Smooth muscle cell (in vitro differentiated cells): Measurements from ENCODE around the gene RAP1A. TPM values are rescaled to one million over a fixed set of nuclear protein-coding genes. Genes with fewer than 3 reads are reported as not detected.

Experiments used
- DNase-seq: peaks from one replicate; lab custom pipeline; 2025; ENCODE audit not compliant: unreplicated experiment; lab: John Stamatoyannopoulos, UW
- H2AFZ ChIP-seq: fragments of 200-600 bp; sonication (generic); 2 replicates; pipeline ENCODE4 v1.6.0; 2016; ENCODE audit warnings: antibody characterized with exemption, low read depth, mild to moderate bottlenecking
- H3F3A ChIP-seq: fragments of 200-600 bp; sonication (generic); 2 replicates; pipeline ENCODE4 v1.6.0; 2017; ENCODE audit warnings: antibody characterized with exemption, low read depth
- H3K27ac ChIP-seq: fragments of 200-600 bp; sonication (generic); 2 replicates; pipeline ENCODE4 v1.5.1; 2016; ENCODE audit warnings: low read depth, mild to moderate bottlenecking
- H3K27me3 ChIP-seq: fragments of 200-600 bp; sonication (generic); 2 replicates; pipeline ENCODE4 v1.6.1; 2016; ENCODE audit warnings: low read depth, mild to moderate bottlenecking
- H3K36me3 ChIP-seq: fragments of 200-600 bp; sonication (generic); 2 replicates; pipeline ENCODE4 v1.5.1; 2016; ENCODE audit warnings: low read depth
- H3K4me1 ChIP-seq: fragments of 200-600 bp; sonication (generic); 2 replicates; pipeline ENCODE4 v1.5.1; 2016; ENCODE audit warnings: low read depth
- H3K4me2 ChIP-seq: fragments of 200-600 bp; sonication (generic); 2 replicates; pipeline ENCODE4 v1.6.0; 2016; ENCODE audit warnings: mild to moderate bottlenecking
- H3K4me3 ChIP-seq: fragments of 200-600 bp; sonication (generic); 2 replicates; pipeline ENCODE4 v1.5.1; 2016; ENCODE audit warnings: mild to moderate bottlenecking
- H3K79me2 ChIP-seq: fragments of 200-600 bp; sonication (generic); 2 replicates; pipeline ENCODE4 v1.6.0; 2016; ENCODE audit warnings: low read depth, mild to moderate bottlenecking
- H3K9ac ChIP-seq: fragments of 200-600 bp; sonication (generic); 2 replicates; pipeline ENCODE4 v1.6.0; 2016; ENCODE audit warnings: low read depth
- H3K9me3 ChIP-seq: fragments of 200-600 bp; sonication (generic); replicated peaks from 2 replicates; pipeline ENCODE4 v1.5.1; 2016; ENCODE audit warnings: low read depth
- H4K20me1 ChIP-seq: fragments of 200-600 bp; sonication (generic); 2 replicates; pipeline ENCODE4 v1.6.0; 2016; ENCODE audit warnings: low read depth
- WGBS: methylation state at CpG from one replicate; pipeline ENCODE4 v1.1.7; 2016; ENCODE audit warnings: low lambda C conversion rate; 5-methylcytosine and 5-hydroxymethylcytosine counted together
- polyA plus RNA-seq: library from polyadenylated mRNA; unstranded; fragments of >200 nt; fragmentation: Nextera tagmentation; extraction: Ambion mirVana; gene quantifications from 2 replicates; pipeline ENCODE4 v1.2.1, GENCODE V29; 2016
- total RNA-seq: library from RNA; depleted of rRNA; stranded (reverse); fragments of >200 nt; gene quantifications from 2 replicates; pipeline ENCODE4 v1.2.3, GENCODE V29; 2014
- TF ChIP-seq, protein P1 (sequence below): fragments of 200-600 bp; sonication (generic); IDR thresholded peaks from 2 replicates; pipeline ENCODE4 v1.5.1; 2017; ENCODE audit warnings: borderline replicate concordance, mild to moderate bottlenecking, antibody characterized with exemption; ENCODE audit not compliant: insufficient read depth, poor library complexity, severe bottlenecking

RAP1A gene
- total and polyA plus RNA-seq, 2 experiments from 2014 or later = 36.8 to 64.9 TPM

DNA sequence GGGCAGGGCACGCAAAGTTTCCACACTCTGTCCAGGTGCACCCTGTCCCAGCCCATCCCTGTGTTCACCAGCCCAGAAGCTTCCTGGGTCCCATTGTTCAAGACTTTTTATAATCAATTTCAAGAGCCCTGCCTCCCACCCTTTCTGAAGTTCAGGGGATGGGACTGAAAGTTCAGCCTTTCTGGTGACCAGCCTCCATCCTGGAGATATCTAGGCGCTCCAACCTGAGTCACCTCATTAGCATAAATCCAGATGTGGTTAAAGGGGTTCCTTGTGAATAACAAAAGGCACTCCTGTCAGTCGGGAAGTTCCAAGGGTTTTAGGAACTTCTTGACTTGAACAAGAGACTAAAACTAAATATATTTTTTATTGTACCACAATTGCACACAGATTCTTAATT lies 48.4 kb upstream of the RAP1A start:
- TF ChIP-seq, protein P1, sequence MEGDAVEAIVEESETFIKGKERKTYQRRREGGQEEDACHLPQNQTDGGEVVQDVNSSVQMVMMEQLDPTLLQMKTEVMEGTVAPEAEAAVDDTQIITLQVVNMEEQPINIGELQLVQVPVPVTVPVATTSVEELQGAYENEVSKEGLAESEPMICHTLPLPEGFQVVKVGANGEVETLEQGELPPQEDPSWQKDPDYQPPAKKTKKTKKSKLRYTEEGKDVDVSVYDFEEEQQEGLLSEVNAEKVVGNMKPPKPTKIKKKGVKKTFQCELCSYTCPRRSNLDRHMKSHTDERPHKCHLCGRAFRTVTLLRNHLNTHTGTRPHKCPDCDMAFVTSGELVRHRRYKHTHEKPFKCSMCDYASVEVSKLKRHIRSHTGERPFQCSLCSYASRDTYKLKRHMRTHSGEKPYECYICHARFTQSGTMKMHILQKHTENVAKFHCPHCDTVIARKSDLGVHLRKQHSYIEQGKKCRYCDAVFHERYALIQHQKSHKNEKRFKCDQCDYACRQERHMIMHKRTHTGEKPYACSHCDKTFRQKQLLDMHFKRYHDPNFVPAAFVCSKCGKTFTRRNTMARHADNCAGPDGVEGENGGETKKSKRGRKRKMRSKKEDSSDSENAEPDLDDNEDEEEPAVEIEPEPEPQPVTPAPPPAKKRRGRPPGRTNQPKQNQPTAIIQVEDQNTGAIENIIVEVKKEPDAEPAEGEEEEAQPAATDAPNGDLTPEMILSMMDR = no peak
- H3K27ac ChIP-seq = no peak overlapping the region
- H2AFZ ChIP-seq = no peak overlapping the region
- H3K4me2 ChIP-seq = no peak overlapping the region
- H3K9me3 ChIP-seq = no peaks in the 10 kb centered on the region
- no peaks in the 10 kb centered on the region for H4K20me1 ChIP-seq
- H3K9ac ChIP-seq = no peak overlapping the region
- H3K79me2 ChIP-seq = no peaks in the 10 kb centered on the region
- DNase-seq = no peak
- WGBS = 57% methylated on average over 3 of the region's 3 CpGs
- no peaks in the 10 kb centered on the region for H3F3A ChIP-seq
- no peak overlapping the region for H3K4me3 ChIP-seq
- H3K36me3 ChIP-seq = no peaks in the 10 kb centered on the region
- H3K4me1 ChIP-seq = peaks cover 17% of the 10 kb centered on the region
- H3K27me3 ChIP-seq = no peaks in the 10 kb centered on the region

DNA sequence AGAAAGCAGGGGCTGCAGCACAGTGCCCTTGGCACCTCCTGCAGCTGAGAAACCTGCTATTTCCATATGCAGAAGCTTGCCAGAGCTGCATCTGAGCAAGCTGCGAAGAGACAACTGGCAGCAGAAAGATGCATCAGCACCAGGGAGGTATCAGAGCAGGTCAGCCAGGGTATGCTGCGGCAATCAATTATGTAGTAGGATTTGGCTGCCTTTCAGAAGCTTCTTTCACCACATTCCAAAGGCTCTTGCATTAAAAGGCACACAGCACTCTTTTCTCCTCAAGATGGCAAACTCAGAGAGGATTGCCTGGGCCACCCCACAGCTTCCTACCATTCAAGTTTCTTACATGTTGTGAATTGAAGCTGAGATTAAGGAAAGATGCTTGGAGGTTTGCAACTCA lies 47.6 kb upstream of the RAP1A start:
- no peaks in the 10 kb centered on the region for H3K36me3 ChIP-seq
- TF ChIP-seq, protein P1 = no peak
- no peak overlapping the region for H3K4me2 ChIP-seq
- H3K9me3 ChIP-seq = no peaks in the 10 kb centered on the region
- no peaks in the 10 kb centered on the region for H3K79me2 ChIP-seq
- no peak overlapping the region for H2AFZ ChIP-seq
- H3K4me3 ChIP-seq = no peak overlapping the region
- no peak overlapping the region for H3K9ac ChIP-seq
- H3F3A ChIP-seq = no peaks in the 10 kb centered on the region
- no peak overlapping the region for H3K27ac ChIP-seq
- WGBS = 65% methylated on average over 2 of the region's 2 CpGs
- H4K20me1 ChIP-seq = no peaks in the 10 kb centered on the region
- DNase-seq = no peak
- H3K27me3 ChIP-seq = no peaks in the 10 kb centered on the region
- peaks cover 17% of the 10 kb centered on the region for H3K4me1 ChIP-seq

GRCh38 chr1:111576547-111576946 lies 43.0 kb upstream of the RAP1A start:
- Histone ChIP-seq H4K20me1 (no peaks in the 10 kb centered on the region), H3F3A (no peaks in the 10 kb centered on the region), H3K27me3 (no peaks in the 10 kb centered on the region), H3K4me1 (peaks cover 11% of the 10 kb centered on the region), H3K36me3 (no peaks in the 10 kb centered on the region), H3K4me2 (no peak overlapping the region), H3K27ac (no peak overlapping the region), H3K9ac (no peak overlapping the region), H3K79me2 (no peaks in the 10 kb centered on the region), H3K9me3 (no peaks in the 10 kb centered on the region), H3K4me3 (no peak overlapping the region), H2AFZ (no peak overlapping the region)
- TF ChIP-seq, protein P1 = no peak
- no peak for DNase-seq
- WGBS = 82% methylated on average over 7 of the region's 7 CpGs

GRCh38 chr1:111577814-111578213 lies 41.8 kb upstream of the RAP1A start:
- 80% methylated on average over 2 of the region's 2 CpGs for WGBS
- no peak for DNase-seq

More at GRCh38 chr1:111577814-111578213, 41.8 kb upstream of the RAP1A start:
- Histone ChIP-seq H3K9me3 (no peaks in the 10 kb centered on the region), H3K9ac (no peak overlapping the region), H2AFZ (no peak overlapping the region), H3K27ac (no peak overlapping the region), H3F3A (no peaks in the 10 kb centered on the region), H3K4me3 (no peak overlapping the region), H3K27me3 (no peaks in the 10 kb centered on the region), H3K4me2 (no peak overlapping the region), H3K4me1 (no peaks in the 10 kb centered on the region), H3K79me2 (no peaks in the 10 kb centered on the region), H4K20me1 (no peaks in the 10 kb centered on the region), H3K36me3 (no peaks in the 10 kb centered on the region)
- TF ChIP-seq, protein P1 = no peak
